Endometrial microvascular endothelial cells (primary cell): Measurements from ENCODE around the gene HAGH. TPM values are rescaled to one million over a fixed set of nuclear protein-coding genes. Genes with fewer than 3 reads are reported as not detected.

Source experiments
- in situ Hi-C: cut with HindIII; loops from 2 replicates; pipeline ENCODE4 v1.10.0; 2017; ENCODE audit warnings: low sequenced_read_pairs, low pct_unique_long_range_greater_than_20kb; ENCODE audit errors: inconsistent ontology term
- total RNA-seq: library from RNA; depleted of rRNA; stranded (reverse); fragments of >200 nt; gene quantifications from one replicate; pipeline ENCODE4 v1.2.3, GENCODE V29; 2015; ENCODE audit errors: inconsistent ontology term

The HAGH gene
- total RNA-seq, 1 donor from 2014 or later: 73.6 TPM

DNA sequence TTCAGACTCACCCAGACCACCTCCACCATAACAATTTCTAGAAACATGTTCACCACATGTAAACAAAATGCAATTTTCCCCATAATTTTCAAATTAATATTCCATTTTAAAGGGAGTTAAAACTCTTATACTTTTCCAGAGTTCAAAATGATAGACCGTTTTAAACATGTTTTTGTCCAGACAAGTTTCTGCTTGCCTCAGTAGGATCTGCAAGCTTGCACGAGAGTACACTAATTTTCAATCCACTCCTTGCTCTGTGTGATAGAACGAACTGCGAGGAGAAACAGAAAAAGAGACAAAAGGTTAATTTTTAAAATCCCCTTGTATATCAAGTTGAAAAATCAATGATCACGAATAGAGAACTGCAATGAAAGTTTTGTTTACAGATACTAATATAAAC, 7.5 kb upstream of the HAGH start:
- in situ Hi-C loops: no loop called here

DNA sequence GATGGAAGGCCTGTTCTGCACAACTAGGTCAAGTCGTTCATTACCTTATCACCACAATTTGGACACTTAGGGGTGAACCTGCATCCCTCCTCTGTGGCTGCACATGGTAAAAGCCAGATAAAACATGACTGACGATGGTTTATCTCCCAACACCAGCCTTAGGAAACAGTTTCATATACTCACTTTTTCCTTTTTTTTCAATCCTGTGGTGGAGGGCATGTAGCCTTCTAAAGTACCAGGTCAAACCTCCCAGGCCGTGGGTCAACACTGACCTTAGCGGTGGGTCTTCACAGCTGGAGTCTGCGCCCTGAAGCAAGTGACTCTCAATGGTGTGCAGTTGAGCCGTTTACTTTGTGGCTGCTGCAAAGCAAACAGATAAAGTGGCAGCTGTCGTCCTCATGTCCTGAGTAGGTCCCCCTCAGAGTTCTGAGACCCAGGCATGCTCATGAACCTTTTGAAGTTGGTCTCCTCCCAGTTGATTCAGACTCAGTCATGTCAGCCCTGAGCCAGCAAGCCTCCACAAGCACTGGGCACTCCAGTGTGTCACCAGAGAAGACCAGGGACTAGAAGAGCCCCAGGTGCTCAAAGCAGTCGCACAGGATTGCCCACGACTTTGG, 6.3 kb upstream of the HAGH start:
- in situ Hi-C loops: no loop called here

DNA sequence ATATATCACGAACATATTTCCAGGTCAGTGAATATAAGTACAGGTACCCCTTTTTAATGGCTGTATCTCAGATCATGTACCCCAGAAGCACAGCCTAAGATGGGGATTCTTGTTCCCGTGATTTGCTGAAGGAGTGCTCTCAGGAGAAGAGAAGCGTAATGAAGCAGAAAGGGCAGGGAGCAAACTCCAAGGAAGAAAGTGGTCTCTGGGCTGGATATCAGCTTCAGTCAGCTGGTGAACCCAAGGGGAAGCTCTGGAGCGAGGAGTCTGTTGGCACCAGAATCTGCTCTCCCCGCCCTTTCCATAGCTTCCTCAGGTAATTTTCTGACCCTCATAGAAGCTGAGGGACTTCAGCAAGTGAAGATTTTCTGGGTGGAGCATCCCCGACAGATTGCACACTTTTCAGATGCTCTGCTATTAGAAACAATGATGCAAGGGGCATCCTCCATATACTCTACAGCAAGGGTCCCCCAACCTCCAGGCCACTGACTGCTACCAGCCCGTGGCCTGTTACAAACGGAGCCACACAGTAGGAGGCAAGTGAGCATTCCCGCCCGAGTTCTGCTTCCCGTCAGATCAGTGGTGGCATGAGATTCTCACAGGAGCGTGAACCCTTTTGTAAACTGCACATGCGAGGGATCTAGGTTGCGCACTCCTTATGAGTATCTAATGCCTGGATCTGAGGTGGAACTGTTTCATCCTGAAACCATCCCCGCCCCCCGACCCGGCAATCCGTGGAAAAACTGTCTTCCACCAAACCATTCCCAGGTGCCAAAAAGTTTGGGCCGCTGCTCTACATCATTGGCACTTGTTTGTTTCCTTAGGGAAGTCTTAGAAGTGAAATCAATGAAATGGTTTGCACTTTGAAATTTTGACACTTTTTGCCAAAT, 4.8 kb upstream of the HAGH start:
- in situ Hi-C loops: no loop called here

DNA sequence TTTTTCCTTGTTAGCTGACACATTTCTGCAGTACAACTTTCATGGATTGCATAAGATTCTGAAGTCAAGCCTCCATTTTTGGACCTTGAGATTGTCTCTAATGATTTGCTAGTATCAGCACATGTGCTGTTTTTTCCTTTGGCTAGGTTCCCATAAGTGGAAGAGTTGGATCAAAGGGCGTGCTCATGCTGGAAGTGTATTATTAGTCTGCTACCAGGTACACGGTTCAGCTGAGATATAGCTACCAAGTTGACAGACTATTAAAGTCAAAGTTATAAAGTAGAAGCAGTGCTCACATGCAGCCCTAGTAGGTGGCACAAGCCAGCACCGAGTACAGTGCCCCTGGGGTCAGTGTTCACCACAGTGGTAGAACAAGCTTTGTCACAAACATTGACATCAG, 3.6 kb upstream of the HAGH start:
- in situ Hi-C loops: no loop called here

DNA sequence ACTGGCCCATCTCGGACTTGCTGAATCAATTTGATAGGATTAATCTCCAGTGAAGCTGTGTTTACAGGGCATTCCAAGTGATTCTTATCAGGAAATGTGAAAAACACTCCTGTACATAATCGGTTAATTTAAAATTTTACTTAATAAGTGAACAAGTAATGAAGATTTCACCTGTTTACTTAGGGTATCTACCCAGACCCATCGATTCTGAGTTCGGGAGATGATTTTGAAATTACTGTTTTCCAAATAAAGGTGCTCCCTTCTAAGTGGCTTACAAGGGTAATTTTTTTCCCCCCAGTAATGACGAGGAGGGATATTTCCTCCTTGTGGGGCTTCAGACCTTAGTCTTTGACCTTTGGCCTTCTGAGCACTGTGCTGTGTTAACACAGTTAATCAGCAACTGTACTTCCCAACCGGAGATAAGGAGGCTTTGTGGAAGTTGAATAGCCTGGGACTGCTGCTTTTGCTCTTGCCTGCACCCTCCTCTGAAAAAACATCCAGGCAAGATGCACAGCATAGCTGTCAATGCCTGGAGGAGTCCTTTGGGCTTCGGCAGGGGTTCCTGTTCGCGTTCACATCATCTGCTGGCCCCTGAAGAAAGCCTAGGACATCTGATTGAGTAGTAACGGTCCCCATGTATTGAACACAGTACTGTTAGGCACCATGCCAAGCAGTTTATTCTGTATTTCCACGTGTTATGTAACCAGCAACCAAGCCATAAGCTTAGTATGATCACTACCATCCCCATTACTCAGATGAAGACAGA, 2.2 kb upstream of the HAGH start:
- in situ Hi-C loops: no loop called here

DNA sequence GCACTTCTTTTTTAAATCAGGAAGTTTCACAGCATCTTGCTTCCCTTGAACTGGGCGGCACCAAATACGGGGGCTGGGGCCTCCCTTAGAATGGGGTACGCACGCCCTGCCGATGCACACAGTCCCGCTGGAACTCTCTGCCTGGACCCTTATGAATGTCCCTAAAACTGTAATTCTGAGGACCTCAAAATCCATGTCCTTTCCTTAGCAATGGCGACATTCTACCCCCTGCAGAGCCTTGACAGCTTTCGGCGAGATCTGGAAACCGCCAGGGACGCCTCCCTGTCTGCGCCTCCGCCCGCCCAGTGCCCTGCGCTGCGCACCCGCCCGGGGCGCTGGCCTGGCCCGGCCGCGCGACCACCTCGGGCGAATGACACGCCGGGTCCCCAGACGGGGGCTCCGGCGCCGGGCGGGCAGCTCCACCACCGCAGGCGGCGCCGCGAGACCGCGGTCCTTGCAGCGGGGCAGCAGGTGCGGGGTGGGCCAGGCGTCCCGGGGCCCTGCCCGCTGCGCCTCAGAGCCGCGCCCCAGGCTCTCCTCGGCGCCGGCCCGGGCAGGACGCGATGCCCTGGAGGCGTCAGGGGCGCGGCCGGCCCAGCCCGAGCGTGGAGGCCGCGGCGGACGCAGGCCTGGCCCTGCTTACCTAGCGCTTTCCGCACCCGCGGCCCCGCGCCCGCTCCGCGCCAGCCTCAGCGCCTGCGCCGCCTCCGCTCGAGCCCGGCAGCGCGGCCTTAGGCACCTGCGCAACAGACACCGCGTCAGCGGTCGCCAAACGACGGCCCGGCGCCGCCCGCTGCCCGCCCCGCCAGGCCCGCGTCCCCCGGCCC, 548 bp downstream of the HAGH start:
- in situ Hi-C loops: no loop called here

DNA sequence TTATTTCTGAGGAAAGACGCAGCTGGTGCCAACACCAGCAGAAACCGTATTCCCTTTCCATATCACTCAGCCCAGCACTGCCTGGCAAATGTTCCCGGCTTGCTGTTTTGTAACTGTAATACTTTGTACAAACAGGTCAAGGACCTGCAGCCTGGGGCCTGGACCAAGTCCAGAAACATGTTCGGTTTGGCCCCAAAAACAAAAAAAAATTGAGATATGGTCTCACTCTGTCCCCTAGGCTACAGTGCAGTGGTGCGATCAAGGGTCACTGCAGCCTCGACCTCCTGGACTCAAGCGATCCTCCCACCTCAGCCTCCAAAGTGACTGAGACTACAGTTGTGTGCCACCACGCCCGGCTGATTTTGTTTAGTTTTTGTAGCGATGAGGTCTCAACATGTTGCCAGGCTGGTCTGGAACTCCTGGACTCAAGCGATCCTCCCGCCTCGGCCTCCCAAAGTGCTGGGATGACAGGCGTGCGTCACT, 1.2 kb downstream of the HAGH start:
- in situ Hi-C loops: no loop called here

DNA sequence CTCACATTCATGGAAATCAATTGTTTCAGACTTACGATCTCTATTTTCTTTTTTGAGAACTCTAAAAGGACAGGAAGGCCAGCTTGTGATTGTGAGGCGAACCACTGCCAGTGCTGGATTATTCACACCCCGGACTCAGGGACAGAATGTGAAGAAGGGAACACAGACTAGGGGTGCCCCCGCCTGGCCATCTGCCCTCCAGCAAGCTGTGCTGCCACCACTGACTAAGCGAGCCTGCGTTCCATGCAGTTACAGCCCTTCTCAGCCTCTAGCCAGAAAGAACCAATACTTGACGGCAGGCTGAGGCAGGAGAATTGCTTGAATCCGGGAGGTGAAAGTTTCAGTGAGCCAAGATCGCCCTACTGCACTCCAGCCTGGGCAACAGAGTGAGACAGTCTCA, 2.8 kb downstream of the HAGH start:
- in situ Hi-C loops: no loop called here

DNA sequence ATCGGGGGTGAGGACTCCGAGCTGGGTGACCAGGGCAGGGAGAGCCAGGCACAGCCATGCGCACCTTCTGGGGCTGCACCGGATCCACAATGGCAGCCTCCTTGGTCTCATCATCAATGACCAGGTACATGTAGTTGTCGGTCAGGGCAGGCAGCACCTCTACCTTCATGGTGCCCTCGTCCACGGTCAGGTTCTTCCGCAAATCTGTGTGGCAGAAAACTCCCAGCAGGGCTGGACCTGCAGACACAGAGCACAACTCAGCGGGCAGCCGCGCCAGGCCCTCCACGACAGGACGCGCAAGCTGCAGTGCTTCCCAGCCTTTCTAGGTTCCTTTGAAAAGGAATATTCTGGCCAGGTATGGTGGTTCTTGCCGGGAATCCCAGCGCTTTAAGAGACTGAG, 3.8 kb downstream of the HAGH start:
- in situ Hi-C loops: no loop called here

DNA sequence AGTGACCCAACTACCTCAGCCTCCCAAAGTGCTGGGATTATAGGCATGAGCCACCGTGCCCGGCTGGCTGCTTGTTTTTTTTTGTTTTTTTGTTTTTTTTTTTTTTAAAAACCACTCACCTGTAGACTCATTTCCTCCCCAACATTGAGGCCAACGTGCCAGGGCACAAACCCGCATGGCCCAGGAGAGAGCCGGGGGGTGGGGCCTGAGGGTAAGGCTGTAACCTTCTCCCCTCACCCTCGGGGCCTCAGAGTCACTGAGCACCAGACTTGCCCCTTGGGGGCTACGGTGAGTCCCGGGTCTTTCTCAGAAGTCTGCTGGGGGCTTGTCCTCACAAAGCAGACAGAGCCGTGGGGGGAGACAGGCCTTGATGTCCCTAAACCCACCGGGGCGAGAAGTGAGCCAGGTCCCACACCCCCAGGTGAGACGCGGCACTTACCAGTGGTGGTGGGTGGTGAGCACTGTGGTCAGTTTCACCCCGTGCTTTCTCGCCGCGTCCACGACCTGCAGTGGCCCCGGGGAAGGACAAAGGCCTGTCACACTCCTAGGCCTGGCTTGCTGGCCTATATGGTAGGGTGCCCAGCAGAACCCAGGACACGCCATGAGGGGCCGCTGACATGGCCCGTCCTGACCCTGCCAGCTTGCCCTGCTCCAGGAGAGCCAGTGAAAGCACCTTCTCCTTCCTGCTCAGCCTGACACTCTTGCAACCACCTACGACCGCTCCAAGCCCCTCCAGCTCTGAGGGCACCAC, 4.6 kb downstream of the HAGH start:
- in situ Hi-C loops: no loop called here

DNA sequence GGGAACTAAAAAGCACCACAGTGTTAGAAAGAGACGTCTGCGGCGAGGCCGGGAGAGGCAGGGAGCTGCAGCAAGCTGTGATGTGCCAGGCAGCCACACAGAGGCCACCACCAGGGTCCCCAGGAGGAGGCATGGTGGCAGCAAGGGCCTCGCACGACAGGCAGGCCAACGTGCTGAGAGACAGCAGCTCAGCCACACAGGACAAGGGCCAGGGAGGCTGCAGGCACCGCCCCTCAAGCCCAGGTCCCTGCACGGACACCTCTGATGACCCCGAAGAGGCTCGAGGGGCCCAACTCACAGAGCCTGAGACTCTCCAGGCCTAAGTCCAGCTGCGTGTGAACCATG, 5.7 kb downstream of the HAGH start:
- in situ Hi-C loops: no loop called here

DNA sequence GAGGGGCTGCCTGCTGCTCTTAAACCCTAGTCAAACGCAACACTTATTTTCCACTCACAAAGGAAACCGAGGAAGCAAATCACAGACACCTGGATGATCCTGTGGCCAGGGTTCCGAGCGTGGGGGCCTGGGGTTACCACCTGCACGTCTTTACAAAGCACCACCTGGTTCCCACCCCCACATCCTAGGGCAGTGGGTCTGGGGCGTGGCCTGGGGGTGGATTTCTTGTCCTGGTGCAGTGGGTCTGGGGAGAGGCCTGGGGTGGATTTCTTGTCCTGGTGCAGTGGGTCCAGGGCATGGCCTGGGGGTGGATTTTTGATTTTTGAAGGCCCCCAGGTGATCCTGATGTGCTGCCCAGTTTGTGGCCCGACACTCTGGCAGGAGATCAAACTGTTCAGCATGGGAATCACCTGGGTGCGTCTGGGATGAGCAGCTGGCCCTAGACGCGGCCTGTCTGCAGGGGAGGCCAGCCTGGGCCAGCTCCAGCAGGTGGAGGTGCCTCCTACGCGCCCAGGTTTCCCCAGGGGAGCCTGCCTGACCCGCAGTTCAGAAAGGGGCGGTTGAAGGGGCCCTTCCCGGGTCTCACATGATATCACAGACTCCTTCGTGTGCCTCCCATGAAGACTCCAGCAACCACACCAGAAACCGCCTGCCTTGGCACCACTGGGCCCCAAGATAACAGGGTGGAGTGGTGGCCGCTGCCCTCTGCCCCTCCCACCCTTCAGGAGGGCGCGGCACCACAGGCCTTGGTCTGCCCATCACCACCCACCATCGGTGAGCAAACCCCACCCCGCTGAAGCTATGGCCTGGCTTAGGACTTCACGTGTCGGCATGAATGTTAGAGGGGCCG, 6.3 kb downstream of the HAGH start:
- in situ Hi-C loops: no loop called here

DNA sequence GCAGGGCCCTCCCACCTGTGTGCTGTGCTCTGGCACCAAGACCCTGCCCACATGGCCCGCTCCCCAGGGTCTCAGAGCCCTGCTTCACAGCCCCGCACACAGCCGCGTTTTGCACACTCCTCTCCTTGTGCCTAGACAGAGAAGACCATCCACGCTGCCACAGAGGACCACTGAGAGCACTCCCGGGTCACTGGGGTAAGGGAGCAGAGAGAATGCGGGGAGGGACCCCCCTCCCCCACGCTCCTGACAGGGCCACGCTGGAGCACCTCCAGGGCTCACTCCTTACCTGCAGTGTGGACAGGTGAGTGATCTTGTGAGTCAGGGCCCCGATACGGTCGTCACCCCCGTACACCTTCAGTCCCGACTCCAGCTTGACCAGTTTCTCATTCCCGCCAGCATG, 7.0 kb downstream of the HAGH start:
- in situ Hi-C loops: no loop called here

DNA sequence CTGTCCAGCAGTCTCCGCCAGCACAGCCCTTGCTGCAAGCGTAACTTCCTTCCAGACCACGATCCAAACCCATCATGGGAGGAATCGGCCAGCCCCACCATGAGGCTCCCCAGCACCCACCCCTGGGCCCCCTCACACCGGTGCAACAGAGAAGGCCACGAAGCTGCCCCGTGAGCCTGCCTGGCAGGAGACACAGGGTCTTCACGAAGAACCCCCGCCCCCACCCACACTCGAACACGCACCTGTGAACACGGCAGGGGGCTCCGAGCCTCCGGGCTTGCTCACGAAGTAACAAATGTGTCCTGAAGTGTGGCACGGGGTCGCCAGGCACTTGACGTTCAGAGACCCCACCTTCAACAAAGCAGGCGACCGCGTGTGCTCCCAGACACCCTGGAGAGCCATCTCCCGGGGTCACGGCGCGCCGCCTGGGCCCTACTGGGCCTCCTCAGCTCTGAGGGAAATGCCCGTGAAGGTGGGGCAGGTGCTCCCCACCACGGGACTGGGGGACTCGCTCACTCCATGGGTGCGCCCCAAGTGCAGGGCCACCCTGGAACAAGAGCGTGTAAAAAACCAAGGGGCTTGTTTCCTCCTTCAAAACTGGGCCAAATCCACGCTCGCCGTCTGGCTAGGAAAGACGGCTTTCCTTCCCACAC, 7.6 kb downstream of the HAGH start:
- in situ Hi-C loops: no loop called here

DNA sequence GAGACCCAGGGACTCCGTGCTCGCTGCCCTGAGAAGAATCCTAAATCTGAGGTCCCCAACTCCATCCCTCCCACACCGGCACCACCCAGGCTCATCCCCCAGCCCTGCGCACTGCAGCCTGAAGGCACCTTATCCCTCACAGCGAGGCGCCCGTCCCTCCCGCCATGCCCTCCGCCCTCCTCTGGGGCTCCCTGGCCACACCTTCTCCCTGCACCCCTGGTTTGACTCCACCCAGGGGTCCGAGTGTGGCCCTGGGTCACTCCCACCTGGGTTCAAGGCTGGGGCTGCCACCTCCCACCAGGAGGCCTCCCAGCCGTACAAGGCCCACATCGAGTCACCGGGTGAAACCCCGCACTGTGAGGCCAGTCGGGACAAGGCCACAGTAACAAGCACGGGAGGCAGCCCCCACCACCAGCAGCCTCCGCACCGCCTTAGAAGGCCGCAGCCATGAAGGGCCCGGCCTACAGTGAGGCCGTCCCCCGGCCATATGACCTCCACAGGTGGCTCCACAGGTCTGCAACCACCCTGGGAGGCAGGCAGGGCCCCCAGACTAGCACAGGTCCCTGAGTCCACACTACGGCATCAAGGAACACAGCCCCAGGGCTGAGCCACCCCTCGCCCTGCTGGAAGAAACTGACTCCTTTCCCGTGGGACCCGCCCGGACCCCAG, 8.3 kb downstream of the HAGH start:
- in situ Hi-C loops: no loop called here

DNA sequence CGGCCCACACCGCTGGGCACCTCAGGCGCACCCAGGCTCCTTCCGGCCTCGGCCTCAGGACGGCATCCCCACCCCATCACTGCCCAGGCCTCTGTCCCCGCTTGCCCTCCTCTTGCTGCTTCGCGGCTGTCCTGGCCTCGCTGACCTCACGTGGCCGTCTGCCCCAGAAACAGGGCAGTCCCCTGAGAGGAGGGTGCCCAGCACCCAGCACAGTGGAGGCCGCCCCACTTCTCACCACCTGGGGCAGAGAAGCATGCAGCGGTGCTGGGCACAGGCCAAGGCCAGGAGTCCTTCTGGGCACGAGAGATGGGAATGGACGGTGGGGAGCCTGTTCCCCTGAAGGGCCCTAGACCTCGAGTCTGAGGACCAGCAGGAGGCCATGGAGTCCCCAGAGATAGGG, 8.9 kb downstream of the HAGH start:
- in situ Hi-C loops: no loop called here

DNA sequence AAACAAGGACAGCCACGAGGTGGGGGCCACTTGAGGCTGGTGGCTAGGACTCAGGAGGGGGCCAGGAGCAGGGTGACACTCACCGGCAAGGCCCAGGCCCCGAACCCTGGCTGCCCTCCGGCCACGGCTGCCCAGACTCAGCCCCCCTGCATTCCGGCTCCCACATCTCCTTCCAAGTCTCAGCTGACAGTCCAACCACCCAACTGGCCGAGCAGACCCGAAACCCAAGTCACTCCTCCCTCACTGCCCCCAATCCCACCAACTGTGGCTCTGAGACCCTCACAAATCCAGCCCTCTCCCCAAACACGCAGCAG, 9.4 kb downstream of the HAGH start:
- in situ Hi-C loops: no loop called here
